T-helper 1 cell treated with Interleukin-12 subunit alpha and Interleukin-12 subunit beta and Interleukin-4 antibody, amounts not matched to agents 30 ng/mL and 1 ng/mL, for 36 hours (primary cell): ENCODE data around the gene DNAJC19. TPM values are rescaled to one million over a fixed set of nuclear protein-coding genes. Genes with fewer than 3 reads are reported as not detected.

Experiments
- intact Hi-C: fragments of 100-400 bp; cut with micrococcal nuclease; formaldehyde crosslinking; loops from one replicate; pipeline ENCODE4 v1.15.1; 2024
- total RNA-seq: library from RNA; stranded (reverse); gene quantifications from 2 replicates; pipeline ENCODE4 v1.2.3, GENCODE V29; 2022

Gene DNAJC19
- total RNA-seq, 1 donor from 2014 or later, result 37.7 TPM

DNA sequence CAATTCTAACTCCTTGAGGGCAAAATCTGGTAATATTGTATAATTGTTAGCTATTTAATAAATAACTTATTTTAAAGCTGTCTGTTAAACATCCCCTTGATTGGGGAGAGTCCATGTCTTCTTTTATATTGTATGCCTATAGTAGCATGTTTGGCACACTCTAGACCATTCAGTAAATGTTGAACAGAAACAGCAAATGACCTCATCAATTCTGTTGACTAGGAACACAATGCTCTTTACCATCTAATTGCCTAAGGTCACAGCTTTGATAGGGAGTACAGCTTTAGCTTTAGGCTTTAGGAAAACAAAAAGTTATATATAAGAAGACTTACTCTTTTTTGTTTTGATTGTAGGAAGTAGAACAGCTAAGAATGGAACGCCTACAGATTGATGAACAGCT is 27.0 kb downstream of the DNAJC19 start:
- intact Hi-C loops, result no loop called here

DNA sequence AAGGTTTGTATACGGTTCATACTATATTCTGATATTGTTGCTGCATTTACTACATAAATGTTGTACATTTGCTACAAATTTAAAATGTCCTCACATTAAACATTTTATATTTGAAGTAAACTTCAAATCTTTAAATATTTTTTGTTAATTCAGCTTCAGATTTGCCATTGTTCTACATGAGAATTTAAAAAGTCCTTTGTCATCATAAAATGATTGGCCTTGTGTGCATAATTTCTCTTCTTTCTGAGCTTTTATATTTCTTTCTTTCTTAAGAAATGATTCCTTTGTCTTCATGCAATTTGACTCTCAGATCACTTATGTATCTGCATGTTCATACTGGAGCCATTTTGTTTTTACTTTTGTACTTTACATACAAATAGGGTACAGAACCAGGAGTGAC is 28.0 kb downstream of the DNAJC19 start:
- intact Hi-C loops, result no loop called here

DNA sequence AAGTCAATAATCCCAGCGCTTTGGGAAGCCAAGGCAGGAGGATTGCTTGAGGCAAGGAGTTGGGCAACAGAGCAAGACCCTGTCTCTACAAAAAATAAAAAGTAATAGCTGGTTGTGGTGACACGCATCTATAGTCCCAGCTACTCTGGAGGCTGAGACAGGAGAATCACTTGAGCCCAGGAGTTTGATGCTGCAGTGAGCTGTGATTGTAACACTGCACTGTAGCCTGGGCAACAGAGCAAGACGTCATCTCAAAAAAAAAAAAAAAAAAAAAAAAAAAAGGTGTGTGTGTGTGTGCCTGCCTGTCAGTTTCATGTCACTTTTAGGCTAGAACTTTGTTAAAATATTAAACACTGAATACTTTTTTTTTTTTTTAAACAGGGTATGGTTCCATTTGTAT is 28.4 kb downstream of the DNAJC19 start:
- intact Hi-C loops, result no loop called here

DNA sequence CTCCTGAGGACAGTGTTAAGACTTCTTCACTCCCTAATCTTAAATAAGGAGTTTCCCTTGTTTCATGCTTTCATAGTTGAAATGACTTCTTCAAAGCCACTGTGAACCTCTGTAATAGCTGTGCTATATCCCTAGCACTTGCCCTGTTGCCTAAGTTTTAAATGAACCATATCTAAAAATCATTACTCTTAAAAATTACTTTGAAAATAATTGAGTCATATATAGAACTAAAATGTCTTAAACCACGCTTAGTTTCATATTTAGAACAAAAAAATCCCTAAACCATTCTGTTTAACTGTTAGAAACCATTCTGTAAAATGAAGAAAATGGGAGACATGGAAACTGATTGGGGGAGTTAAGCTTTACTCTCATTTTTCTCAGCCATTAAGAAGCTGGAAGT is 29.8 kb downstream of the DNAJC19 start:
- intact Hi-C loops, result loop anchor here (1.0 kb wide), 1 partner anchor 14 kb away; no protein-coding TSS in a partner anchor

DNA sequence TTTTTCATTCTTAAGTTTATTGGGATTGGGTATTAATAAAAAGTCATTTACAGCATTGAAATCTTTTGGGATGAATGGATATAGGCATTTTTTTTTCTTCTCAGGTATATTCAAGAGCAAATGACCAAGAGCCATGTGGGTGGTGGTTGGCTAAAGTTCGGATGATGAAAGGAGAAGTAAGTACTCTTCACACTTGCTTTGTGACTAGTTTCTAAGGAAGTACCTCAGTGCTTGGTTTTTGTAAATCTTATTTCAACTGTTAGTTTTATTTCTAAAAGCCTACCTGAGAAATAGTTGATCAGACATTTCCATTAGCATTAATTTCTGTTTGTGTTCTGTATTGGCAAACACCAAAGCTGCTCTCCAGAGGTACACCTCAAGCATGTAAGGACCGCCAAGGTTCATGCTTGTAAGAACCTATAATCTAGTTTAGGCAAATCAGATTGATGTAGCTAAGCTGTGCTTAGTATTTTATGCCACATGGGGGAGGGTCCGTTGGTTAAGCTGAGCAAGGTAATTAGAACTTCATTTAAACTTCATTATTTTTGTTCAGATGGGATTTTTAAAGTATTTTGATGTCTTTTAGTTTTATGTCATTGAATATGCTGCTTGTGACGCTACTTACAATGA is 41.7 kb downstream of the DNAJC19 start:
- intact Hi-C loops, result no loop called here

DNA sequence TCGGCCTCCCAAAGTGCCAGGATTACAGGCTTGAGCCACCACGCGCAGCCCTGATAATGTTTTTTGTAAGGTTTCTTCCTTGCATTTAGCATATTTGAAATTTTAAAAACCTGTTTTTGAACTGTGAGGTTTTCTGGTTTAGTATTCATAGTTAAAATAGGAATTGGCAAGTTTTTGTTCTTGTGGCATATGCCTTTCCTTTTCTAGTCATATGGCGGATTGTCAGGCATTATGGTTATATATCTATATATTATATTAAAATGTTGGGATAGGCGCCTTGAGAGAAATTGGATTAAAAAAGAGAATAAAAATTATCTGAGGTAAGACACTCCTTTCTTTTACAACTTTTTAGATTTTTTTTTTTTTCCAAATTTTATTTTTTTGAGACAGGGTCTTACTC is 48.7 kb downstream of the DNAJC19 start:
- intact Hi-C loops, result no loop called here

DNA sequence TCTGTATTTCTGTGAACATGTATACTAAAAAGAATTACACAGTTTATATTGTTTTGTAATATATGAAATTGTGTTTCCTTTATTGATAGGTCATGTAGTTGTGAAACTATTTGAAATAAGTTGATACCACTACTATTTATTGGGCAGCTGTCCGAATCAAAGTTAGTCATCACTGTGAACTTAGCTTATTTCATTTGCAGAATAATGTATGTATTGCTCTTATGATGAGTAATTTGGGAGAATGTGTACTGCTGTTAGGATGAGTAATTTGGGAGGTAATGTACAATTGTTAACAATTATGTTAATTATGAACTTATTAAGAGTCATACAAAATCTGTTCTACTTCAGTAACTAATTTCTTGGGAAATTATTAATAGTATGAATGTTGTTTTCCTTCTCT is 54.9 kb downstream of the DNAJC19 start:
- intact Hi-C loops, result no loop called here

Other genes with a start within 250 kb of the DNAJC19 start
- gene FXR1, start 77.1 kb downstream of the DNAJC19 start, total RNA-seq, result 118 and 121 TPM in 2 replicates